Measurements from ENCODE around the gene PPP2R5C.

PPP2R5C gene

DNA sequence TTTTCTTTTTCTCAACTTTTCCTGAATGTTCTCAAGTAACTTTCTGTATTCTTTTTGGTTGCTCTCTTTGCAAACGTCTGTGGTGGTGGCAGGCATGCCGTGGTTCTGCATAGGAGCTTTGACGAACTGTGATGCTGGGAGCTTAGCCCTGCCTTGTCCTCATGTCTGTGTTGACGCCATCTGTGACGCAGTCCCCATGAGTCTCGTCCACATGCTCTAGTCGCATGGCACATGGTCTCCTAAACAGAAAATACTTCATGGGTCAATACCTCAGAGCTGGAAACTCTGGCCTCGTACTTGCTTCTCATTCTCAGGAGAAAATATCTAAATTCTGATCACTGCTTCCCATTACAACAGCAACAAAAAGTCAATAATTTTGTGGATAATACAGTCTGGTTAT lies 152.6 kb downstream of the PPP2R5C start:
- peak overlapping the region; percentile 93 for H3K27ac Mint-ChIP-seq
- H3K9me3 Mint-ChIP-seq, result no peaks in the 10 kb centered on the region
- no peak for ATAC-seq
- peaks cover 91% of the 10 kb centered on the region for H3K36me3 Mint-ChIP-seq
- DNase-seq (ENCODE audit: low spot score in 2 of 2), result no peak
- no peak overlapping the region for H3K4me3 Mint-ChIP-seq
- H3K4me1 Mint-ChIP-seq, result peaks cover 15% of the 10 kb centered on the region

DNA sequence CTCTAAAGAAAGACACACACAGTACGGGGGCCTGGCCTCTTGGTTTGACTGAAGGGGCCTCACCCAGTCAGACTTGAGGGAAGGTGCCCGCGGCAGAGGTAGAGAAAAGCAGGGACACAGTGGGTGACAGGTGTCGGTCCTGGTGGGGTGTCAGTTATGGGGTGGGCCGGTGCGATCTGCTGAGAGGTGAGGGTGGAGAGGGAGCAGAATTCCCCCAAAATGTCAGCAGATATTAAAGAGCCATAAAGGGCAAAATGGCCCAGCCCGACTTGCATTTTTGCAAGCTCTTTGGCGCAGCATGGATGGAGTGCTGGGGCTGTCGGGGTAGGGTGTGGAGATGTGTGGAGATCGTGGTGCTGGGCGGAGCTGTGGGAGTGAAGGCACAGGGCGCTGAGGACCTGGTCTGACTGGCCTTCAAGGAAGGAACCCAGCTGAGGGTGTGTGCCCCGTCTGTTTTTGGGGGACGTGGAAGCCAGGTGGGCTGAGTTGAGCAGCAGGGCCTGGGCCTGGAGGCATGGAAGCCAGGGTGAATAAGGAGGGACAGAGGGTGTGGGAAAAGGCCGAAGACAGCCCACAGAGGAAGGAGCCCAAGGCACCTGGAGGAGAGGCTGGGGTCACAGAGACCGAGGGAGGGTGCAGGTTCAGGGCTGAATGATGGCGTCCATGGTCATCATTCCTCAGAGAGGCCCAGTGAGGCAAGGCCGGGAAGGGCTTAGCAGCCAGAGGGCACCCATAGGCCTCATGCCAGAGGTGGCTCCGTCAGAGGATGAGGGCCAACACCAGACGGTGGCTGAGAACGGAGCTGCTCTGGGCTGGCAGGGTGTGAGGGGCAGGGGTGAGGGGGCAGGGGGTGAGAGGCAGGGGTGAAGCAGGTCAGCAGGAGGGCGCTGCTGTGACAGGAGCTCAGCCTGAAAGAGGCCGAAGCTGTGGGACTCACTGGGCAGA lies 154.6 kb downstream of the PPP2R5C start:
- no peak overlapping the region for H3K4me3 Mint-ChIP-seq
- H3K27ac Mint-ChIP-seq, result peak overlapping the region; percentile 93
- H3K9me3 Mint-ChIP-seq, result no peaks in the 10 kb centered on the region
- peaks cover 91% of the 10 kb centered on the region for H3K36me3 Mint-ChIP-seq
- DNase-seq (ENCODE audit: low spot score in 2 of 2), result no peak
- H3K4me1 Mint-ChIP-seq, result peaks cover 15% of the 10 kb centered on the region
- ATAC-seq, result peak; percentile 19

DNA sequence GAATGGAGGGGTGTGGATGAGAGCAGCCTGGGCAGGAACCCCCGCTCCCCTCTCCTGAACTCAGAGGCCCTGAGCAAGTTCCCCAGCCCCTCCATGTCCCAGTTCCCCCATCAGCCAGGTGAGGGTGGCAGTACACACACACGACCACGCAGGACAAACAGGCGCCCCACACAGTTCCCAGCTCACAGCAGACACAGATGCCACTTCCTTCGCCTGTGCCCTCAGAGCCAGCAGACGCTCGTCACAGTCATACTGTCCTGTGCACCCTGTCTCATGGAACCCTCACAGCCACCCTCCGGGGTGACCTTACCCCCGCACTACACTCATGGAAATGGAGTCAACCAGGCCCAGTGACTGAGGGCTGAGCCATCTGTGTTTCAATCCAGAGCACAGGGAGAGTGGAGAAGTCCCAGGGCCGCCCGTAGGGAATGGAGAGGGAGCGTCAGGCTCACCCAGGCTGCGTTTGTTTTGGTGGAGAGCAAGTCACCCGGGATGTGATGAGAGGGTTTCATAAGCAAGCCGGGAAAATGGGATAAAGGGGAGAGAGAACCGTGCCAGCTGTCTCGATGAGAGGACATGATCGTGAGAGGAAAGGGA lies 155.4 kb downstream of the PPP2R5C start:
- Mint-ChIP-seq H3K36me3 (peaks cover 91% of the 10 kb centered on the region), H3K4me1 (peaks cover 15% of the 10 kb centered on the region), H3K4me3 (no peak overlapping the region), H3K27ac (peak overlapping the region; percentile 93), H3K9me3 (no peaks in the 10 kb centered on the region)
- DNase-seq (ENCODE audit: low spot score in 2 of 2) (no peak), ATAC-seq (peak; percentile 26)

DNA sequence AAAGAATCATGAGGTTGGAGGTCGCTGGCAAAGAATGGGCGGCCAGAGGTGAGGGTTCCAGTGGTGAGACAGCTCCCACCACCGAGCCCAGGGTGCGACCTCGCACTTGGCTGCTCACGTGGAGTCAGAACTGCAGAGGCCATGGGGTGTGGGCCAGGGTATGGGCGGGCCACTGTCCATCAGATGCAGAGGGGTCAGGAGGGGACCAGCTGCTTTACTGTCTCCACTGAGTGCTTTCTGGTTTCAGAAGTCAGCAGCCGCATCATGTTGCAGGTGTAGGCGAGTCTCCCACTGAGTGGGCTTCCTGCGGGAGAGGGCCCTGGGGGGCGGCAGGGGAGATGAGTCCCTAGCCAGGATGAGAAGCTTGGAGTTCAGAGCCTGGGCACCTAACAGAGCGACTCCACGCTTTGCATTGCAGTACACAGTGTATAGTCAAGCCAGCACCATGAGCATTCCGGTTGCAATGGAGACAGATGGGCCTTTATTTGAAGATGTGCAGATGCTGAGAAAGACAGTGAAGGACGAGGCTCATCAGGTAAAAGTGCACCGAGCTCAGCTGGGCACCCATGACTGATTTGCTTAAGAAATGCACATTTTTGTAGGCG lies 156.0 kb downstream of the PPP2R5C start:
- Mint-ChIP-seq H3K4me1 (peaks cover 15% of the 10 kb centered on the region), H3K27ac (peak overlapping the region; percentile 93), H3K4me3 (no peak overlapping the region), H3K9me3 (no peaks in the 10 kb centered on the region), H3K36me3 (peaks cover 91% of the 10 kb centered on the region)
- no peak for ATAC-seq
- DNase-seq (ENCODE audit: low spot score in 2 of 2), result no peak

DNA sequence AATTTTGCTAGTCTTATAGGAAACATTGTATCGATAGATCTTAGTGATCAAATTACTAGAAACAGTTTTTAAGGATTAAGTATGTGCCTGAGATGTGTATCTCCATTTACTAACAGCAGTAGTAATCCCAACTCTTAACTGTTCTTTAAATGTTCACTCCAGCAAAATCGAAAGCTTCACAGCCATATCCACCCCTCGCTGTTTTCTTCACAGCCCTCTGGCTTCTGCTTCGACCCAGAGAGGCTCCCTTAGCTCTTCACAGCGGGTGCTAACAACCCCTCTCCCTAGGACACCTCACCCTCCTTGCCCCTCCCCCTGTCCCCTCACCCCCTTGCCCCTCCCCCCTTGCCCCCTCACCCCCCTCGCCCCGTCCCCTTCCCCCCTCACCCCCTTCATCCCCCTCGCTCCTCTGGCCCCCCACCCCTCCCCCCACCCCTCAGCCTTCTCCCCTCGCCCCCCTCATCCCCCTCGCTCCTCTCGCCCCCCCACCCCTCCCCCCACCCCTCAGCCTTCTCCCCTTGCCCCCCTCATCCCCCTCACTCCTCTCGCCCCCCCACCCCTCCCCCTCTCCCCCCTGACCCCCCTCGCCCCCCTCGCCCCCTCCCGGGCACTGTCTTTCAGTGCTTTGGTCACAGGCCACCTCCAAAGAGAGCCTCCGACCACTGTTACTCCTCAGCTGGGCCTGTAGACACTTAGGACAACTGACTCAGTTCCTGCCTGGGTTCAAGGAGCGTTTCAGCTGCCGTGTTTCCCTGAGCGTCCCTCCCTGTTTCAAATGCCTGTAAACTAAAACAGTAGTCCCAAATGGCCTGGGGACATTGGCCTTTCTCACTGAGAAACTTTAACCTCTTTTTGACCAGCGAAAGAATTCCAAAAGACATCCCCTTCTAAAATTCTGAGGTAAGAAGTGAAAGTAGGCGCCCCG lies 156.8 kb downstream of the PPP2R5C start:
- peaks cover 15% of the 10 kb centered on the region for H3K4me1 Mint-ChIP-seq
- DNase-seq (ENCODE audit: low spot score in 2 of 2), result no peak
- H3K36me3 Mint-ChIP-seq, result peaks cover 91% of the 10 kb centered on the region
- no peak for ATAC-seq
- peak overlapping the region; percentile 93 for H3K27ac Mint-ChIP-seq
- no peaks in the 10 kb centered on the region for H3K9me3 Mint-ChIP-seq
- no peak overlapping the region for H3K4me3 Mint-ChIP-seq

DNA sequence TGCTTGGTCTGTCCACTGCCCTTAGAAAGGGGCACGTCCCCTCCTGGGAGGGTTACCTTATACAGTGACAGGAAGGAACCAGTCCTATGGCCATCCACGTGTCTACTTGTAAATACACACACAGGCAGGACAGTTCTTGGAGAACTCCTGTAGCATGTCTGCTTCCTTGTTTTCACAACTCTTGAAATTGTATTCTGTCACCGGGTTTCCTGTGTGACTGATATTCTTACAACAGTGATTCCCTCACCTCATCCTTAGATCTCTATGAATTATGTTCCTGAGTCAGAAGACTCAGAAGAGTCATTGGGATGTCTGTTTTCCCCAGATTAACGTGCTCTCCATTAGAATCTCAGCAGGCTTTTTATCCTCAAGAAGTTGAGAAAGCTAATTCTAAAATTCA lies 158.8 kb downstream of the PPP2R5C start:
- ATAC-seq, result no peak
- Mint-ChIP-seq H3K4me1 (peaks cover 15% of the 10 kb centered on the region), H3K9me3 (no peaks in the 10 kb centered on the region), H3K36me3 (peaks cover 91% of the 10 kb centered on the region), H3K4me3 (no peak overlapping the region), H3K27ac (peak overlapping the region; percentile 60)
- no peak for DNase-seq (ENCODE audit: low spot score in 2 of 2)

DNA sequence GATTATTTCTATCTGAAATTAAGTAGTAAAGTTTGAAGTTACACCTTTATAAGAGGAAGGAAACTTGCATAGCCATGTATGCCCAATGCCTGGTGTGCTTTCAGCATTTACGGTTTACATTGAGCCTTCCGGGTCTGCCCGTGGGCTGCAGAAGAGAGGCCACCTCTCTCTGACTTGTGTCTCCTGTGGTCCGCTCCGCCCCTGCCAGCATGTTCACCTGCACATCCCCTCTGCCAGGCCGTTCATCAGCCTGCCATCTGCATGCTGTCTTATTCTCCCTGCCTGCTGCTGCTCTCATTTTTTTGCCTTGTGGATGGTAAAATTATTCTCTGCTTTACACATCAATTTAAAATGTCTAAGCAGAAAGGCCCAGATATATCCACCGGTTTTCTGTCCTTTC lies 161.4 kb downstream of the PPP2R5C start:
- DNase-seq (ENCODE audit: low spot score in 2 of 2) (no peak), ATAC-seq (no peak)
- no peak overlapping the region for H3K4me3 Mint-ChIP-seq
- no peaks in the 10 kb centered on the region for H3K9me3 Mint-ChIP-seq
- peaks cover 2% of the 10 kb centered on the region for H3K4me1 Mint-ChIP-seq
- H3K27ac Mint-ChIP-seq, result peak overlapping the region; percentile 3
- H3K36me3 Mint-ChIP-seq, result peaks cover 84% of the 10 kb centered on the region

DNA sequence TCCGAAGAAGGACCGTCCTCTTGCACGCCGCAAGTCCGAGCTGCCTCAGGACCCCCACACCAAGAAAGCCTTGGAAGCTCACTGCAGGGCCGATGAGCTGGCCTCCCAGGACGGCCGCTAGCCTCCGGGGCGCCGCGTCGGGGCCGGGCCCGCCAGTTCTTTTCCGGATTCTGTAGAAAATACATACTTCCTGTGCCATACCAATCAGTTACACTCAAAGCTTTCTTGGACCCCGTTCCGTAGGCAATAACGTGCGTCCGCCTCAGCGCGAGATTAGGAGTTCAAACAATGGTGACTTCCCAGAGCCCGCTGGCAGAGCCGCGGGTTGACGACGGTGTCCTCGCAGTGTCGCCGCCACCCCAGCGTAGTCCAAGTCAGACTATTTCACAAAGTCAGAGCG lies 163.6 kb downstream of the PPP2R5C start:
- H3K4me1 Mint-ChIP-seq, result peaks cover 10% of the 10 kb centered on the region
- peaks cover 85% of the 10 kb centered on the region for H3K36me3 Mint-ChIP-seq
- H3K4me3 Mint-ChIP-seq, result no peak overlapping the region
- no peak for ATAC-seq
- no peaks in the 10 kb centered on the region for H3K9me3 Mint-ChIP-seq
- H3K27ac Mint-ChIP-seq, result no peak overlapping the region
- DNase-seq (ENCODE audit: low spot score in 2 of 2), result no peak

DNA sequence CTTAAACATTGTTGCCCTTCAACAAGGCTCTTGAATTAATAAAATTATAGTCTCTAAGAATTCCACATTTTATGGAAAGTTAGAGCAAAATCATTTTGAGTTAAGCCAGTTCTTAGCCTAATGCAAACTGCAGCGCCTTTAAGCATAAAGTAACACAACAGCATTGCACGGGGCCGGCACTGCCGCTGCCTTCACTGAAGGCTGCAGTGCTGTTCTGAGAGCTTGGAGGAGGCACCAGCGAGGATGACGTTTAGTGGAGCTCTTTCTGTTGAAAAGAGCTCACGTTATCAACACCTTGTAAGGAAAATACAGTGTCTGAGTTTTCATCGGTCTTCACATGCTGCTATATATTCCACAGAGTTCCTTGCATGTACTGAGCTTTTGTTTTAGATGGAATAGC lies 164.6 kb downstream of the PPP2R5C start:
- Mint-ChIP-seq H3K9me3 (no peaks in the 10 kb centered on the region), H3K4me3 (no peak overlapping the region), H3K36me3 (peaks cover 75% of the 10 kb centered on the region), H3K4me1 (peaks cover 10% of the 10 kb centered on the region), H3K27ac (no peak overlapping the region)
- no peak for ATAC-seq
- DNase-seq (ENCODE audit: low spot score in 2 of 2), result no peak

DNA sequence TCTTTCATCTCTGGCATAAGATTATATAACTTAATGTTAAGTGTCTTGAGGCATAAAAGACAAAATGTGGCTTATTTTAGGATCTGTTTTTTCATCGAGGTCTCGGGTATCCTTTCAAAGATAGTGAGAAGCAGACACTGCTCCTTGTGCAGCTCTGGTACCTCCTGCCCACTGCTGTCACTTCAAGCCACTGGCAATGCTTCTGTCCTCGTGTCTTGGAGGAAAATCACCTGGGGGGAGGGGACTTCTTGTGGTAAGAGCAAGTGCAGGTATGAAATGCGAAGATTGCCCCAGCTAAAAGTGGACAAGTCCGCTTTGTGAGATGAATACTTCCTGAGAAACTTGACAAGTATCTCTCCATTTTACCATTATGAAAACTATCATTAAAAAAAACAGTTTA lies 165.1 kb downstream of the PPP2R5C start:
- Mint-ChIP-seq H3K9me3 (no peaks in the 10 kb centered on the region), H3K27ac (peak overlapping the region; percentile 61), H3K4me1 (peaks cover 10% of the 10 kb centered on the region), H3K4me3 (no peak overlapping the region), H3K36me3 (peaks cover 70% of the 10 kb centered on the region)
- ATAC-seq (no peak), DNase-seq (ENCODE audit: low spot score in 2 of 2) (no peak)

DNA sequence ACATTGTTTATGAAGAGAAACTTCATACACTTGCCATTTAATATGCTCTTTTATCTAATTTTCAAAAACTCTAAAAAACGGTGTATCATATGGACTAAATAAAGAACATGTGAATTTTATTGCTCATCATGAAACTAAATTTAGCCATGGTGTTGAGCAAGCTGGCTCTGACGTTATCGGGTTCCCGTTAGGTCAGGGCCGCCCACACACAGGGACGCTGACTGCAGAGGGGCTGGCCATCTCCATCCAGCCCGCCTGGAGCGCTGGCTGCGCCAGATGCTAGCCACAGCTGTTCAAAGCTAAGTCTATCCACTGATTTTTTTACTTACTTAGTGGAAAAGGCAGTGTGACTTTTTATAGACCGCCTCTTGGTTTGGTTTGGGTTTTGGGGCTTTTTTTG lies 166.3 kb downstream of the PPP2R5C start:
- ATAC-seq, result peak; percentile 84
- H3K36me3 Mint-ChIP-seq, result peaks cover 57% of the 10 kb centered on the region

DNA sequence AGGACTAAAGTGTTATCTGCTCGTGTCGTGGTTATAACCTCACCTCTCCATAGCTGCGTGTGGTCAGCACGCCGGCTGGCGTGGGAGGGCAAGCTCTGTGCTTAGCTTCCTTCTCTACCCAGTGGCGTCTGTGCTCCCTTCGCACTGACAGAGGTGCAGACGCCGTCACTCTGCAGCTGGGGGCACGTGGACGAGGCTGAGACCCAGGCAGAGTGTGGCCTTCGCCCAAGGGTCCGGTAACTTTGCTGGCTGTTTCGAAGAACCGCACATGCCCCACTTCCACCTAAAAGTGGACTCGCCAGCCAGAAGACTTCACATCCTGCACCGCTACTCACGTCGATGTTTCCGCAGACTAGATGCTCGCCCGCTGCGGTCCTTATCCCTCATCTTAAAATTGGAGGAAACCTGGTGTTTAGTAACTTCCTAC lies 166.9 kb downstream of the PPP2R5C start:
- Mint-ChIP-seq H3K9me3 (no peaks in the 10 kb centered on the region), H3K27ac (peak overlapping the region; percentile 56), H3K4me3 (peak overlapping the region; percentile 15), H3K36me3 (peaks cover 52% of the 10 kb centered on the region), H3K4me1 (peaks cover 10% of the 10 kb centered on the region)
- peak; percentile 66 for ATAC-seq
- no peak for DNase-seq (ENCODE audit: low spot score in 2 of 2)

More for the DNA sequence above, 166.3 kb downstream of the PPP2R5C start:
- peak overlapping the region; percentile 56 for H3K27ac Mint-ChIP-seq
- DNase-seq (ENCODE audit: low spot score in 2 of 2), result no peak
- peak overlapping the region; percentile 15 for H3K4me3 Mint-ChIP-seq
- no peaks in the 10 kb centered on the region for H3K9me3 Mint-ChIP-seq
- H3K4me1 Mint-ChIP-seq, result peaks cover 10% of the 10 kb centered on the region

DNA sequence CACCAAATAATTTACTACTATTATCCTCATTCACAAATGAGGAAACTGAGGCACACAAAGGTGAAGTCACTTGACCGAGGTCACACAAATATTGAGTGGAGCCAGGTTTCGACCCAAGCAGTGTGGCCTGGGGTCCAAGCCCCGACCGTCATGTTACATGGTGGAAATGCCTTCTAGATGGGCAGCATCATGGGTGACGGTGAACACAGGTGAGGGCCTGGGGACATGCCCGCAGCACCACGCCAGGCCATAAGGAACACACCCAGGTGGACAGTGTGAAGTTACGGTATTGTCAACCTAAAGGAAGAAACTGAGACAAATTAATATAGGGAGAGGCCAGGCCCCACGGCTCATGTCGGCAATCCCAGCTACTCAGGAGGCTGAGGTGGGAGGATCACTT lies 167.6 kb downstream of the PPP2R5C start:
- Mint-ChIP-seq H3K4me1 (peaks cover 10% of the 10 kb centered on the region), H3K9me3 (no peaks in the 10 kb centered on the region), H3K4me3 (no peak overlapping the region), H3K27ac (no peak overlapping the region), H3K36me3 (peaks cover 45% of the 10 kb centered on the region)
- DNase-seq (ENCODE audit: low spot score in 2 of 2) (no peak), ATAC-seq (no peak)

DNA sequence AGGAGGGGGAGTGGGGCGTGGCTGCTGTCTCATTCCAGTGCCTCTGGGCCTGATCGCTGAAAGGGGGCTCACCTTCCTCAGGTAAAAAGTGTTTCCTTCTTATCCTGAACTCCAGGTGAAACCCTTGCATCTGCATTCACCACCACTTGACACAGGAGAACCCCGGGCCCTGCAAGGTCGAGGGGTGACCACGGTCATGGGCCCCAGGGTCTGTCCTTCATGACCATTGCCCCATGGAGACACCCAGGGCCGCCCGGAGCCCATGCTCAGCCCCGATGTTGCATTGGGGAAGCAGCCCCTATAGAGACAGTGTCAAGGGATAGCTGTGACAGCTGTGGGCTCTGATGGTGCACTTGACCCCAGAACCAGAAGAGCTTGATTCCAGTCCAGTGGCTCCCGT lies 168.4 kb downstream of the PPP2R5C start:
- peaks cover 37% of the 10 kb centered on the region for H3K36me3 Mint-ChIP-seq
- no peak overlapping the region for H3K4me3 Mint-ChIP-seq
- DNase-seq (ENCODE audit: low spot score in 2 of 2) (no peak), ATAC-seq (no peak)
- H3K9me3 Mint-ChIP-seq, result no peaks in the 10 kb centered on the region
- H3K27ac Mint-ChIP-seq, result peak overlapping the region; percentile 4
- peaks cover 10% of the 10 kb centered on the region for H3K4me1 Mint-ChIP-seq

DNA sequence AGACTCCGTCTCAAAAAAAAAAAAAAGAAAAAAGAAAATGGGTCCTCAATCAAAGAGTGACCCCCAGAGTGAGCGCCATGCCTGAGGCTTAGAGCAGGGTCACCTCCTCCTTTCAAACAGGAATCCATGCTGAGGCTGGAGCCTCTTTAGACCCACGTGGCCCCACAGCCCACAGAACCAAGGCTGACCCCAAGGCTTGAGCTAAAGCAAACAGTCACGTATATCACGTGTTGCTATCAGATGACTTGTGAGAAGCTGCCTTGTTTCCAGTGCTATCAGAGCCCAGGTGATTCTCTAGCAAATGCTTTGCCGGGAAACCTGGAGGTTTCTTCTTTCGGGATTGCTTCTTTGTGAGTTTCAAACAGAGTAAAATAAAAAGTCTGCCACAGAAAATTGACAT lies 171.2 kb downstream of the PPP2R5C start:
- Mint-ChIP-seq H3K9me3 (no peaks in the 10 kb centered on the region), H3K4me1 (peaks cover 9% of the 10 kb centered on the region), H3K4me3 (no peak overlapping the region), H3K36me3 (peaks cover 17% of the 10 kb centered on the region), H3K27ac (peak overlapping the region; percentile 32)
- ATAC-seq (no peak), DNase-seq (ENCODE audit: low spot score in 2 of 2) (no peak)
